OCI-LY3 (cell line): ENCODE data around the gene FAM110A.

ENCODE experiments used
- H2AFZ ChIP-seq: fragments of 200-600, 300-600 bp; shearing (Covaris generic); 2 replicates; pipeline ENCODE4 v1.6.0; 2014; ENCODE audit warnings: antibody characterized with exemption, low read depth, low read length
- H3K27ac ChIP-seq: fragments of 200-600, 300-600 bp; sonication (generic); 2 replicates; pipeline ENCODE4 v1.5.1; 2014; ENCODE audit warnings: mild to moderate bottlenecking, low read length, moderate library complexity, mixed read lengths
- H3K27me3 ChIP-seq: fragments of 200-600, 300-600 bp; sonication (generic); 2 replicates; pipeline ENCODE4 v1.6.1; 2014; ENCODE audit warnings: low read depth, low read length, mixed read lengths
- H3K36me3 ChIP-seq: fragments of 200-600, 300-600 bp; sonication (generic); replicated peaks from 2 replicates; pipeline ENCODE3; 2014; ENCODE audit warnings: low read depth, low read length, mixed read lengths
- H3K4me1 ChIP-seq: fragments of 300-600, 200-600 bp; sonication (generic); 2 replicates; pipeline ENCODE4 v1.6.1; 2014; ENCODE audit warnings: low read length, mixed read lengths
- H3K4me2 ChIP-seq: fragments of 200-600, 300-600 bp; sonication (generic); 2 replicates; pipeline ENCODE4 v1.6.1; 2014; ENCODE audit warnings: low read length, mixed read lengths
- H3K4me3 ChIP-seq: fragments of 300-600, 200-600 bp; sonication (generic); 2 replicates; pipeline ENCODE4 v1.5.1; 2014; ENCODE audit warnings: antibody characterized with exemption, mild to moderate bottlenecking, low read length, moderate library complexity
- H3K79me2 ChIP-seq: fragments of 300-600, 200-600 bp; shearing (Covaris generic); 2 replicates; pipeline ENCODE4 v1.6.1; 2014; ENCODE audit warnings: mild to moderate bottlenecking, low read length, mixed read lengths
- H3K9ac ChIP-seq: fragments of 300-600, 200-600 bp; shearing (Covaris generic); 2 replicates; pipeline ENCODE4 v1.6.0; 2014; ENCODE audit warnings: mild to moderate bottlenecking, low read length, moderate library complexity
- H3K9me3 ChIP-seq: fragments of 200-600, 300-600 bp; shearing (Covaris generic); 2 replicates; pipeline ENCODE4 v1.6.1; 2014; ENCODE audit warnings: low read length, mixed read lengths; ENCODE audit not compliant: insufficient read depth
- H4K20me1 ChIP-seq: fragments of 200-600, 300-600 bp; sonication (generic); 2 replicates; pipeline ENCODE4 v1.6.1; 2016; ENCODE audit warnings: low read length, mixed read lengths; ENCODE audit not compliant: insufficient read depth
- CTCF ChIP-seq: fragments of 200-600, 300-600 bp; sonication (generic); IDR thresholded peaks from 2 replicates; pipeline ENCODE4 v1.5.1; 2014; ENCODE audit warnings: antibody characterized with exemption, low read length, low read depth
- EZH2phosphoT487 ChIP-seq: fragments of 200-600 bp; shearing (Covaris generic); IDR thresholded peaks from 2 replicates; pipeline ENCODE4 v1.6.1; 2018; ENCODE audit warnings: antibody characterized with exemption, mixed run types, low read depth

The FAM110A gene

GRCh38 chr20:871948-872347 is 38.4 kb downstream of the FAM110A start:
- no peaks in the 10 kb centered on the region for H3K9me3 ChIP-seq
- TF ChIP-seq CTCF = no peak
- TF ChIP-seq EZH2phosphoT487 = no peak
- no peak overlapping the region for H3K27ac ChIP-seq
- H3K79me2 ChIP-seq = no peaks in the 10 kb centered on the region
- no peaks in the 10 kb centered on the region for H4K20me1 ChIP-seq
- peaks cover 25% of the 10 kb centered on the region for H3K27me3 ChIP-seq
- no peaks in the 10 kb centered on the region for H3K36me3 ChIP-seq
- no peak overlapping the region for H2AFZ ChIP-seq
- peaks cover 7% of the 10 kb centered on the region for H3K4me1 ChIP-seq
- H3K4me3 ChIP-seq = no peak overlapping the region
- no peak overlapping the region for H3K9ac ChIP-seq
- no peak overlapping the region for H3K4me2 ChIP-seq

- Histone ChIP-seq H3K9ac (no peak overlapping the region), H3K27me3 (peaks cover 30% of the 10 kb centered on the region), H2AFZ (no peak overlapping the region), H4K20me1 (no peaks in the 10 kb centered on the region; the same call in 1 of the 2 replicates), H3K36me3 (no peaks in the 10 kb centered on the region), H3K79me2 (no peaks in the 10 kb centered on the region), H3K9me3 (no peaks in the 10 kb centered on the region), H3K27ac (no peak overlapping the region), H3K4me2 (no peak overlapping the region), H3K4me3 (no peak overlapping the region), H3K4me1 (peaks cover 7% of the 10 kb centered on the region)
- TF ChIP-seq EZH2phosphoT487 (no peak), CTCF (no peak)
Observed at GRCh38 chr20:872855-873520, 39.5 kb downstream of the FAM110A start.

GRCh38 chr20:873875-874607 is 40.5 kb downstream of the FAM110A start:
- peaks cover 30% of the 10 kb centered on the region for H3K27me3 ChIP-seq
- H3K4me1 ChIP-seq = peaks cover 7% of the 10 kb centered on the region
- H3K9ac ChIP-seq = no peak overlapping the region
- H3K4me3 ChIP-seq = no peak overlapping the region
- H3K36me3 ChIP-seq = no peaks in the 10 kb centered on the region
- H3K79me2 ChIP-seq = no peaks in the 10 kb centered on the region
- H2AFZ ChIP-seq = no peak overlapping the region
- no peak overlapping the region for H3K27ac ChIP-seq
- H4K20me1 ChIP-seq = no peaks in the 10 kb centered on the region; the same call in 1 of the 2 replicates
- peak overlapping the region; percentile 13; the same call in 1 of the 2 replicates for H3K4me2 ChIP-seq
- H3K9me3 ChIP-seq = no peaks in the 10 kb centered on the region
- TF ChIP-seq CTCF (no peak), EZH2phosphoT487 (no peak)

DNA sequence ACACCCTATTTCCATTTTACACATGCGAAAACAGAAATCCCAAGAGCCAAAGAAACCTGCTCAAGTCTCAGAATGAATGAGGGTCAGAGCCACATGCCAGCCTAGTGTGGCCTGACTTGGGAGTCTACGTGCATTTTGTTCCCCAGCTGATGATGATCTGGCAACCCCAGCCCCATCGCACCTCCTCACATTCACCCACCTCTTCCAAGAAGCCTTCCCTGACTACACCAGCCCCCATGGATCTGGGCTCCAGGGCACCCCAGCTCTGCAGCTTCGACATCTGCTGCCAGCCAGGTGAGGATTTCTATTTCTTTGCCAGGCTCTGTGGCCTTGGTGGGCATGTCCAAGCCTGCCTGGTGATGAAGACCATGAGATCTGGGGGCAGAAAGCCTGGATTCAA is 41.6 kb downstream of the FAM110A start:
- Histone ChIP-seq H3K4me1 (peaks cover 7% of the 10 kb centered on the region), H4K20me1 (no peaks in the 10 kb centered on the region; the same call in 1 of the 2 replicates), H3K4me3 (no peak overlapping the region), H3K27me3 (peaks cover 20% of the 10 kb centered on the region; the same call in 1 of the 2 replicates), H2AFZ (no peak overlapping the region), H3K9me3 (no peaks in the 10 kb centered on the region), H3K9ac (no peak overlapping the region), H3K79me2 (no peaks in the 10 kb centered on the region), H3K36me3 (no peaks in the 10 kb centered on the region), H3K27ac (no peak overlapping the region), H3K4me2 (no peak overlapping the region)
- TF ChIP-seq CTCF (no peak), EZH2phosphoT487 (no peak)
